EL (cell line): Measurements from ENCODE around the gene LYZL6.
"Not testable (repeated sequence)": the region's sequence is repeated elsewhere in the genome, so short reads cannot be mapped to it uniquely, and the experiment has no call there.

Experiments
- DNase-seq: peaks from one replicate; pipeline ENCODE4 v3.0.0-alpha.2; 2016

The LYZL6 gene

GRCh38 chr17:35944151-35944550 is 638 bp upstream of the LYZL6 start:
- DNase-seq = peak; percentile 47

GRCh38 chr17:35942588-35943186 is 826 bp downstream of the LYZL6 start:
- no peak for DNase-seq

GRCh38 chr17:35938492-35938891 is 5.0 kb downstream of the LYZL6 start:
- not testable (repeated sequence) for DNase-seq

- DNase-seq = no peak
Measured at GRCh38 chr17:35936063-35936462, 7.5 kb downstream of the LYZL6 start.

GRCh38 chr17:35934760-35935159 is 8.8 kb downstream of the LYZL6 start:
- DNase-seq = no peak

GRCh38 chr17:35932586-35932985 is 10.9 kb downstream of the LYZL6 start:
- peak; percentile 33 for DNase-seq

- peak; percentile 20 for DNase-seq
Measured at GRCh38 chr17:35931794-35932425, 11.6 kb downstream of the LYZL6 start.

- peak; percentile 85 for DNase-seq
Measured at GRCh38 chr17:35930211-35931065, 13.1 kb downstream of the LYZL6 start, which contains the start of gene RDM1. Gene RDM1 (minus strand): TSS chr17:35930773. CDS start chr17:35930727, 46 bp downstream.

GRCh38 chr17:35927714-35928113 is 15.8 kb downstream of the LYZL6 start:
- no peak for DNase-seq

GRCh38 chr17:35923609-35924114 is 19.9 kb downstream of the LYZL6 start:
- no peak for DNase-seq

- DNase-seq = no peak
Measured at GRCh38 chr17:35920229-35920628, 23.3 kb downstream of the LYZL6 start.

GRCh38 chr17:35918665-35919064 is 24.8 kb downstream of the LYZL6 start:
- DNase-seq = no peak

GRCh38 chr17:35917519-35918213 is 25.8 kb downstream of the LYZL6 start:
- DNase-seq = no peak

- DNase-seq = no peak
Measured at GRCh38 chr17:35915153-35915964, 28.2 kb downstream of the LYZL6 start.

- DNase-seq = no peak
Measured at GRCh38 chr17:35914354-35914753, 29.2 kb downstream of the LYZL6 start.

GRCh38 chr17:35913609-35914008 is 29.9 kb downstream of the LYZL6 start:
- DNase-seq = no peak

GRCh38 chr17:35912942-35913341 is 30.6 kb downstream of the LYZL6 start:
- no peak for DNase-seq

- no peak for DNase-seq
Measured at GRCh38 chr17:35912339-35912912, 31.1 kb downstream of the LYZL6 start.

- no peak for DNase-seq
Measured at GRCh38 chr17:35909408-35909807, 34.1 kb downstream of the LYZL6 start.

GRCh38 chr17:35907691-35908090 is 35.8 kb downstream of the LYZL6 start:
- DNase-seq = peak; percentile 49

- no peak for DNase-seq
Measured at GRCh38 chr17:35906926-35907637, 36.4 kb downstream of the LYZL6 start.
